T47D (cell line): ENCODE results near the gene AJAP1.

Experiments used
- DNase-seq, 2 experiments: peaks; one replicate each; pipeline versions ENCODE4 v3.0.0 to v3.0.0-alpha.2; 2011 to 2012; ENCODE audit warnings: low read depth in 1 of 2, low spot score in 1 of 2
- JUND ChIP-seq: IDR thresholded peaks from 2 replicates; pipeline ENCODE4 v1.6.1; 2012; ENCODE audit warnings: low read depth
- in situ Hi-C: cut with HindIII; loops from 2 replicates; pipeline ENCODE4 v1.10.0; 2016; ENCODE audit warnings: low sequenced_read_pairs, low pct_unique_long_range_greater_than_20kb

Gene AJAP1

DNA sequence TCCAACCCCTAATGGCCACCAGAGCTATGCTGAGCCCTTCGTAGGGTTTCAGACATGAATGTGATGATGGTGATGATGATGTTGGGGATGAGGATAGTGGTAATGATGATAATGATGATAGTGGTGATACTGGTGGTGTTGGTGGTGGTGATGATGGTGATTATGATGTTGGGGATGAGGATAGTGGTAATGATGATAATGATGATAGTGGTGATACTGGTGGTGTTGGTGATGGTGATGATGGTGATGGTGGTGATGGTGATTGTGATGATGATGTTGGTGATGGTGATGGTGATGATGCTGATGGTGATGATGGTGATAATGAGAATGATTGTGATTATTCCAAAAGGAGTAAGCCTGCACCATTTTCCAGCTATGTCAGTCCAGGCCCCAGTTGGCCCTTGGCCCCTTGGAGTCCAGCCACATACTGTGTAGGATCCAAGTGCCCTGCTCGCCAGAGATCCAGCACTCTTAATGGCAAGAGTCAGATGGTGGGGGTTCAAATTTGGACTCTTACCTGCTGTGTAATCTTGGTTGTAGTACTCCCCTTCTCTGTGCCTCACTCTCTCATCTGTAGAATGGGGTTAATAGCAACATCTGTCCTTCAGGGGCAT, 28.3 kb downstream of the AJAP1 start:
- TF ChIP-seq JUND, result no peak
- in situ Hi-C loops, result no loop called here

DNA sequence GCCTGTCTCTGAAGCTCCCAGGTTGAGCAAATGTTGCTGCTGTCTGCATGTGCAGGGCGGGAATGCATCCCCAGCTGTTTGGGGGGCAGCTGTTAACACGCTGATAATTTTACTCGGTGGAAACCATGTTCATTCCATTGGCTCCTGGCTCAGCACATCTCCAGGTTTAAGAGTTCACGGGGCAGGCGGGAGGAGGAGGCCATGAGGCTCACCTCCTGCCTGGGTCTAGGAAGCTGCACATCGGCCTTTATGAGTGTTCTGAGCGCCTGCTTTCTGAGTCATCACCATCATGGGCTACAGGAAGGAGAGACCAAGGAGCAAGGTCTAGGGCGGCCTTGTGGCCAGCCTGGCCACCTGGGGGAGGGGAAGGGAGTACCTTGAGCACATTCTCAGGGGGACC, 29.7 kb downstream of the AJAP1 start:
- in situ Hi-C loops, result no loop called here

More for the DNA sequence above, 28.3 kb downstream of the AJAP1 start:
- no peak for DNase-seq

DNA sequence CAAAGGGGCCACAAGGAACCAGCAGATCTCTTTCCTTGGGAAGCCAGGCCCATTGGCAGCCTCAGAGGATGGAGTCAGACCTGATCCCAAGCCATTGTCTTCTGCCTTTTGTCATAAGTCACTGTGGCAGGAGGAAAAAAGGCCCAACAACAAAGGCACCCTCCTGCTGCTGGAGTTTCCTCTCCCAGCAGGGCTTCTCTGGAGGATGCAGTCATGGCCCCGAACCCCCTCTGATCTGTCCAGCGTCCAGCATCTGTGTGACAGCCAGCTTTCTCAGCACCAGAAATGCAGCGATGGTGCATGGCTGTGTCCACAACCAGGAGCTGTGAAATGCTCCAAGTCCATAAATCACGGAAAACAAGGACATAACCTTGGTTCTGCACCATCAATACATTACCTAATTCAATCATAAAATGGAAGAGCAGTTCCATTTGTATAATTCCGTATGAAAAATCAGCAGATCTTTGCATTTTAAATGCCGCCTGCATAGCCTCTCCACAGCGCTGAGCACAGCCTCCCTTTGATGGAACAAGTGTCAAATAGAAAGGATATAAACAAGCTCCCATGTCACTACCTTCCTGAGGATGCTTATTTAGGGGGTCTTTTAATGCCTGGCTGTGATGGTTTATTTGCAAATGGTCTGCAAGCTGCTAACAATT, 30.6 kb downstream of the AJAP1 start:
- DNase-seq, result no peak
- no peak for TF ChIP-seq JUND
- in situ Hi-C loops, result no loop called here

More for the DNA sequence above, 29.7 kb downstream of the AJAP1 start:
- no peak for DNase-seq
- no peak for TF ChIP-seq JUND

DNA sequence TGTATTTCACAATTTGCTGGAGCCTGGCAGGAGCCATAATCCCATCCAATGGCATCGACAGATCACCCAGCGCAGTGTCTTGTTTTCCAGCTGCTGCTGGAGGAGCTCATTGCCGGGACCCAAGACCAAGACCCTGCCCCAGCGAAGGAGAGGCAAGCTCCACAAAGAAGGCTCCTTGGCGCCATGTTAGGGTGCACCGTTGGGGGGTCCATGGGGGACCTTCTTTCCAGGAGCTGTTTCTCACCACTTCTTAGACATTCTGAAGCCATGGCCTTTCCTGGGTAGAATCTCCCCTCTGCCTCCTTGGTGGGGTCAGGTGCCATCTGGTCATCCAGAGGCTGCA, 31.1 kb downstream of the AJAP1 start:
- no peak for DNase-seq
- TF ChIP-seq JUND, result no peak
- in situ Hi-C loops, result no loop called here

DNA sequence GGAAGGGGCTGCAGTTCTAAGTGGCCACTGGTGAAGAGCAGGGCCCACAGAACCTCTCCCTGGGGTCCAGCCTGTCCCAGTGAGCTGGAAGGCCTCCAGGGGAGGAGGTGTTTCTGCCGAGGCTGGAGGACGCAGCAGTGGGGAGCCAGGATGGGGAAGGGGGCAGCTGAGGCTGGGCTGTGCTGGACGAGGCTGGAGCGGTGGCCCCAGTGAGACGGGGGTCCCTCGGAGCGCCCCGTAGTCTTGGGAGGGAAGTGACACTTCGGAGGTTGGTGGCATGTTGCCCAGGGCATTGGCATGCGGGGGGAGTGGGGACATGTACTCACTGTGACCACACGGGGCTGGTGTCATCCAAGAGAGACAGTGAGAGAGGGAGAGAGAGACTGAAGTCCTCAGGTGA, 33.5 kb downstream of the AJAP1 start:
- DNase-seq, result no peak
- in situ Hi-C loops, result no loop called here

DNA sequence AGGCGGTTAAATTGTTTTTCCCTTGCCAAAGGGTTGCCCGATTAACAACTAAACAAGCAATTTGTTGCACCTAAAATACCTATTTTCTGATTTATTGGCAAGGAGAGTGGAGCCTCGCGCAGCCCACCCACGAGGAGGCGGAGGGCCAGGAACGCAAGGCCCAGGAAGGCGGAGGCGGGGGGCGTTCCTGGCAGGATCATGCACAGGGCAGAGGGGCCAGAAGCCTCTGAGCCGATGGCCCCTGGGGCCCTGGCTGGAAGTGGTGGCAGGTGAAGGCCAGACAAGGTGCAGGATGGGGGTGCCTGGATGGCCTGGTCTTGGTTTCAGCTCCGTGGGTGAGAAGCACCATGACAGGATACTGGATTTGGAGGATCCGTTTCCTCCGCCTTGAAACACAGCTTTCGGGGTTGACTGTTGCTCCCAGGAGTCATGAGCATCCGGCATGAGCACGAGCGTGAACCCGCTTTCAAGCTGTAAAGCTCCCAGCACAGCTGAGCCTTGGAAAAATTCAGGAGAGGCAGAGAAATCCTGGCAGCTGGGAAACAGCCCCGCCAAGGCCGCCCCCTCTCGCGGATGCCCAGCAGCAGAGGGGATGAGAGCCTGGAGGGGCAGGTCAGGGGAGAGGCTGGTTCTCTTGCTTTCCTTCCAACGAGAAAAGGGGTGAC, 35.0 kb downstream of the AJAP1 start:
- in situ Hi-C loops, result no loop called here
- no peak for DNase-seq
- TF ChIP-seq JUND, result no peak

More for the DNA sequence above, 33.5 kb downstream of the AJAP1 start:
- TF ChIP-seq JUND, result no peak

DNA sequence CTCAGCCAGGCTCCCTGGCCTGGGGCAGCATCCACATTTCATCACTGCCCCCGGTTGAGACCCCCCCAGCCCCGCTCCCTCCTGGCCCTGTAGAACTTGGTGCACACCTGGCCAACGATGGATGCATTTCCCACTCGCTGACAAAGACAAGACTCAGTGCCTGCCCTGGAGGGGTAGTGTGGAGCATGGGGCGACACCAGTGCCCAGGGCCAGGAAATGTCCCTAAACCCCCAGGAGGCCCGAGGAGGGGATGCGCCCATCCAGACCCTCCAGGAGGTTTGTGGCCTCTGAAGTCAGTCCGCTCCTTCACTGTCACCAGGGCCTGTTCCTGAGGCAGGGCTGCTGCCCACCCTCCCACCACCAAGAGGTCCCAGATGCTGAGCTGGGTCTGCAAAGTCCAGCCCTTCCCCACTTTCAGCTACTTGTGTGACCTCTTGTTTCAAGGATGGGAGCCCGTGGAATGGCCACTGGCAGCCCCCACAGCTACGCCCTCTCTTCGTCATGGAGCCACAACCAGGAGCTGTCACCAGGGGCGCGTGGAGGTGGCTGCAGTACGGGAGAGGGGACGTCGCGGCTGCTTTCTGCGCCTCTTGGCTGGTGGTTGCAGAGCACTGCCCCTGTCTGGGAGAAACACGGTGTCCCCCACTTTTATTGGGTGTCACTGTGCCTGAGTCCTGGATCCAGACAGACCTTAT, 35.7 kb downstream of the AJAP1 start:
- in situ Hi-C loops, result no loop called here
- no peak for TF ChIP-seq JUND
- no peak for DNase-seq

DNA sequence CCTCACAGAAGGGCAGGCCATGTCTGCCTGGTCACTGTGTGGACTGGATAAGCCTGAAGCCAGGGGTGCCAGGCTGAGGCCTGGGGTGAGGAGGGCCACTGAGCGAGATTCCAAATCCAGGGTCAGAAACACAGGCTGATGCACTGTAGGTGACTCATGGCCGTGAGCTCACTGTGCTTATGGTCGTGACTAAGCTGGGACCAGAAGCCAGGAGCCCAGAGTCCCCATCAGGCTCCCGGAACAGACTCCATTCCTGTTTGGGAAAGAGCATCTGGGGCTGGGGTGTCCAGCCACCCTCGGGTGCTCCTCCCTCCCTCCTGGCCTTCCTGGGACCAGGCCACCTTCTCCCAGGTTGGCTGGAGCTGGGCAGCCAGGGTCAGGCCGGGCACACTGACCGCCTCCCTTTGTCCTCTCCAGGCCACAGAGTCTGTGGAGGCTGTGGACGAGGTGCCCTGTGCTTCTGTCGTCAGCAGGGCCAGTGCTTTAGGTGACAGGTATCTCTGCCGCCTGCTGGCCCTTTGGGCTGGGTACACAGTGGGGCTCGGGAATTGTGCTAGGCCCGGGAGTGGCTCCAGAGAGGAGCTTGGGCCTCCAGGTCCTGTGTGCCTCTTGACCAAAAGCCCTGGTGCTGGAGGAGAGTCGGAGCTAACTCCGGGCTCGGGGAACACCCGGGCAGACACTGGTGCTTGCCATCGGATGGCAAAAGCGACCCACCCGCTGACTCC, 36.7 kb downstream of the AJAP1 start:
- in situ Hi-C loops, result no loop called here
- TF ChIP-seq JUND, result no peak
- DNase-seq, result no peak

DNA sequence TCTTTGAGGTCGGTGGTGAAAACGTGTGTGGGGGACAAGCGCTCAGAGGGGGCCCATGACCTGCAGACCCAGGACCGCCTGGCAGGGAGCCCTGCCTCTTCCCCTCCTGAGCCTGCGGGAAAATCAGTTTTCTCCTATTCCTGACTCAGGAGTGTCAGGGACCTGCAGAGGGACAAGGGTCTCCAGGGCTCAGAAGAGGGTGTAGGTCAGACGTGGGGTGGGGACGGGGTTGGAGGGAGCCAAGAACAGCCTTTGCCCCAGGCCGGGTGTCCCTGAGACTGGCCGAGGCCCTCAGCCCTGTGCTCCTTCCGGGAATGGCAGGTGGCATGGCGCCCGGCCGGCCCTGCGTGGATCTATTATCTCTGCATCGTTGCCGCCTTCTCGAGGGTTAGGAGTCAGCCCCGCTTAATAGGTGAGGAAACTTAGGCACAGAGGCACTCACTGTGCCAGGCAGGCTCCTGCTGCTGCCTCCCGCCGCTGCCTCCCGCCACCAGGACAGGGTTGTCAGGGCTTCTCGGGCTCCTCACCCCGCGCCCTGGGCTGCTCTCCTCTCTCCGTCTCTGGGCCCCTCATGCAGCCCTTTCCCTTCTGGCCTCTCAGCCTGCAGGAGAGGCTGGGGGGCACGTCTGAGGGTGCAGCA, 37.5 kb downstream of the AJAP1 start:
- no peak for TF ChIP-seq JUND
- no peak for DNase-seq
- in situ Hi-C loops, result no loop called here

DNA sequence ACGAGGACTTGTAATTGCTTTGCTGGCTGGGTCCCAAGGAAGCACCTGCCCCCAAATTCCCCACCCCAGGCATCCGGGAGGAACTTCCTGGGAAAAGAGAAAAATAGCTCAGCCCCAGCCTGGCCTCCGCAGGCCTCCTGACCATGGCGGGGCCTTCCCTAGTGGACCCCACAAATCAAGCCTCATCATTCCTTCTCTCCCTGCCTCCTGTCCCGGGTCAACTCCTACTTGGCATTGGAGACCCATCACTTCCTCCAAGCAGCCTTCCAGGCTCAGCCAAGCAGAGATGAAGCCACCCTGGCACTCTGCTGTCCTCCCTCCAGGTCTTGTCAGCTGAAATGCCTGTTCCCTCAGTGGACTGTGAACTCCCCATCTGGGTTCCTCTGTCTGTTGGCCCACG, 38.0 kb downstream of the AJAP1 start:
- in situ Hi-C loops, result no loop called here
- DNase-seq, result no peak
- TF ChIP-seq JUND, result no peak

DNA sequence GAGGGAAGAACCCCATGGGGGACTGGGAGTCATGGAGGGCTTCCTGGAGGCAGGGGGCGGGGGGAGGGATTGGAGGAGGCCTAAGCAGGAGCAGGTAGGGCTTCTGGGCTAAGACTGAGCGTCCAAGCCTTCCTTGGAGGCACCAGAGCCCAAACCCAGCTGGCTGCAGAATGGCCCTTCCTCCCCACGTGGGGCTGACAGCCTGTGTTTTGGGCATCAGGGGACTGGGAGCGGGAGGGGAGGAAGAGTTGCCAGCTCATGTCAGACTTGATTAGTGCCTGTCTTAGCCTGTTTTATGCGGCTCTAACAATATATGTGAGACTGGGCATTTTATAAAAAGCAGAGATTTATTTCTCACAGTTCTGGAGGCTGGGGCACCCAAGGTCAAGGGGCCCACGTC, 38.9 kb downstream of the AJAP1 start:
- in situ Hi-C loops, result no loop called here
- DNase-seq, result no peak
- TF ChIP-seq JUND, result no peak

DNA sequence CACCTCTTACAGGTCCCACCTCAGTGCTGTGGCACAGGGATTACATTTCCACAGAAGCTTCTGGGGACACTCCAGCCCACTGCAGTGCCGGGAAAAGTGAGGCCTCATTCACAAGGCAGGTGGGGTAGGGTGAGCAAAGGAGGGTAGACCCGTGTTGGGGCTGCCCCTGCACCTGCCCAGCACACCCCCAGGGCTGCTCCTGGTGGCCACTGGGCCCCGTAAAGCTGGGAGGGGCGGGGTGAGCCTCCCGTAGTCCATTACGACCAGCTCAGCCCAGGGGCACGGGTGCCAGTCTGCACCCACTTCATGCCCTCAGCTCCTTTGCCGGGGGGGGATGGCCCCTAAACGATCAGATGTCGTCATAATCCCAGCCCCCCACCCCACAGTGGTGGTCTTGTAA, 39.5 kb downstream of the AJAP1 start:
- TF ChIP-seq JUND, result no peak
- no peak for DNase-seq
- in situ Hi-C loops, result no loop called here

DNA sequence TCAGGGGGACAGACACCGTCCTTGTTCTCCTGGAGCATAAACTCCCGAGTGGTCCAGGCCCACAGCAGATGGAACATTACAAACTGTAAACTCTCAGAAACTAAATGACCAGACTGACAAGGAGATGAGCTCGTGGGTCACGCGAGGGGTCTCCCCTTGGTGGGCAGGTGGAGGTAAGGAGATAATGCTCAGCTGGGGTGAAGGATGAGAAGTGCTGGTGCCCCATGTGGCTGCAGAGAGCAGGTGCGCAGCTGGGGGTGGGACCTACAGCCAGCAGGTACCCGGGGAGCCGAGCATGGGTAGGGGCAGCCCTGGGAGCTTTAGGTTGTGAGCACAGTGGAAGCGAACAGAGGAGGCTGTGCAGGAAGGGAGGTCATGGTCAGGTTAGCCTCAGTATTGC, 40.1 kb downstream of the AJAP1 start:
- no peak for DNase-seq
- in situ Hi-C loops, result no loop called here
- TF ChIP-seq JUND, result no peak
